Breast epithelium (tissue), 3 donors: ENCODE measurements around the gene AQP6.

Experiments
- CTCF ChIP-seq, 3 donors: fragments of 450-650 bp; IDR thresholded peaks; one replicate each; pipeline ENCODE4 v1.5.1; 2016 to 2017; ENCODE audit warnings: antibody characterized with exemption in 3 of 3, mild to moderate bottlenecking in 3 of 3, moderate library complexity in 3 of 3
- POLR2AphosphoS5 ChIP-seq, 3 donors: sonication (generic); formaldehyde crosslinking; IDR thresholded peaks; one replicate each; pipeline ENCODE4 v1.6.1; 2017; ENCODE audit warnings: antibody characterized with exemption in 3 of 3

- no peak for TF ChIP-seq CTCF (IDR thresholded peaks at IDR 0.05)
- TF ChIP-seq POLR2AphosphoS5 (IDR thresholded peaks at IDR 0.05) = no peak
These were observed 11.4 kb upstream of the AQP6 start, which contains the start of gene AQP5 for GRCh38 chr12:49961111-49961922.
